Left lung (tissue), 10 donors: Measurements from ENCODE around the gene ASCC1. TPM values are rescaled to one million over a fixed set of nuclear protein-coding genes. Genes with fewer than 3 reads are reported as not detected.

ENCODE experiments used
- ATAC-seq: fragments of 200-7000 bp; cut with Tn5 transposase; one replicate; pipeline ENCODE4 v1.9.1; 2020; ENCODE audit warnings: moderate library complexity
- DNase-seq, 4 donors: peaks; one replicate each; pipeline ENCODE4 v3.0.0-alpha.2; 2013 to 2020
- H3K27ac ChIP-seq, 2 donors: fragments of 200-600 bp; sonication (generic) in 1 of 2; one replicate each; pipeline versions ENCODE4 v1.5.0 to v1.8.0; 2020 to 2021
- H3K27me3 ChIP-seq, 2 donors: fragments of 200-600 bp; sonication (generic) in 1 of 2; one replicate each; pipeline versions ENCODE4 v1.5.0 to v1.8.0; 2020 to 2021
- H3K36me3 ChIP-seq, 2 donors: fragments of 200-600 bp; sonication (generic) in 1 of 2; one replicate each; pipeline versions ENCODE4 v1.5.0 to v1.8.0; 2020 to 2021
- H3K4me1 ChIP-seq, 2 donors: fragments of 200-600 bp; one replicate each; pipeline ENCODE4 v1.8.0; 2021
- H3K4me3 ChIP-seq, 2 donors: fragments of 200-600 bp; sonication (generic) in 1 of 2; one replicate each; pipeline versions ENCODE4 v1.5.0 to v1.8.0; 2020 to 2021; ENCODE audit warnings: mild to moderate bottlenecking in 1 of 2
- H3K9me3 ChIP-seq, 2 donors: fragments of 200-600 bp; sonication (generic) in 1 of 2; one replicate each; pipeline versions ENCODE4 v1.5.0 to v1.8.0; 2020 to 2021
- CTCF ChIP-seq, 2 donors: fragments of 200-600 bp; sonication (generic) in 1 of 2; IDR thresholded peaks; one replicate each; pipeline versions ENCODE4 v1.5.0 to v1.8.0; 2021; ENCODE audit warnings: antibody characterized with exemption in 2 of 2
- intact Hi-C, 2 donors: fragments of 100-400 bp; cut with DNase I; formaldehyde crosslinking; loops; one replicate each; pipeline versions ENCODE4 v1.11.2 to v1.14.2; 2022
- polyA plus RNA-seq, 6 donors: library from polyadenylated mRNA; unstranded; fragments of 120-200 nt; gene quantifications; one replicate each; pipeline ENCODE4 v1.2.1, GENCODE V29; 2013; ENCODE audit not compliant: insufficient read length in 6 of 6
- total RNA-seq, 2 donors: library from RNA; stranded (reverse); fragmentation: NEBNext Ultra II Directional; extraction: Animal tissue kit (Norgen Biotek cat#: 25700); gene quantifications; one replicate each; pipeline ENCODE4 v1.2.1, GENCODE V29; 2021
- donor health status: DM: no; HTN: yes; CAD: no.
- donor health status: DM: no; HTN: no; CAD: no.

The ASCC1 gene
- total and polyA plus RNA-seq, 8 donors, result 27.0 to 48.2 (median 37.4) TPM

- TF ChIP-seq CTCF (IDR thresholded peaks at IDR 0.05), result no peak
- ATAC-seq, result no peak
- Histone ChIP-seq H3K4me3 (no peak overlapping the region), H3K36me3 (peaks cover 0 to 15% of the 10 kb centered on the region in 2 donors), H3K4me1 (peaks cover 43 to 59% of the 10 kb centered on the region in 2 donors), H3K9me3 (no peaks in the 10 kb centered on the region), H3K27me3 (no peaks in the 10 kb centered on the region), H3K27ac (peak overlapping the region in 1 of 2 donors; percentile 61)
- DNase-seq, result peak in 1 of 4 donors; percentile 28
- intact Hi-C loops, result no loop called here
Measured at GRCh38 chr10:72241691-72242252, 25.7 kb upstream of the ASCC1 start.

DNA sequence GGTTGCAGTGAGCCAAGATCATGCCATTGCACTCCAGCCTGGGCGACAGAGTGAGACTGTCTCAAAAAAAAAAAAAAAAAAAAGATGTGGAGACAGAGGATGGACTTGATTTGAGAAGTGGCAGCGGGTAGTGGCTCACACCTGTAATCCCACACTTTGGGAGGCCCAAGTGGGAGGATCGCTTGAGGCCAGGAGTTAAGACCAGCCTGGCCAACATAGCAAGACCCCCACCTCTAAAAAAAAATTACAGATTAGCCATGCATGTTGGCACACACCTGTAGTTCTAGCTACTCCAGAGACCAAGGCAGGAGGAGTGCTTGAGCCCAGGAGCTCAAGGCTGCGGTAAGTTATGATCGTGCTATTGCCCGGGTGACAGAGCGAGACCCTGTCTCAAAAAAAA lies 24.3 kb upstream of the ASCC1 start:
- Histone ChIP-seq H3K4me1 (peaks cover 34 to 45% of the 10 kb centered on the region in 2 donors), H3K36me3 (peaks cover 0 to 29% of the 10 kb centered on the region in 2 donors), H3K4me3 (no peak overlapping the region), H3K27me3 (no peaks in the 10 kb centered on the region), H3K9me3 (no peaks in the 10 kb centered on the region), H3K27ac (no peak overlapping the region)
- ATAC-seq (no peak), DNase-seq (peak in 1 of 4 donors; percentile 8)
- no peak for TF ChIP-seq CTCF (IDR thresholded peaks at IDR 0.05)
- intact Hi-C loops, result no loop called here

- TF ChIP-seq CTCF (IDR thresholded peaks at IDR 0.05), result no peak
- Histone ChIP-seq H3K27me3 (no peaks in the 10 kb centered on the region), H3K4me3 (no peak overlapping the region), H3K4me1 (peaks cover 25 to 35% of the 10 kb centered on the region in 2 donors), H3K27ac (no peak overlapping the region), H3K36me3 (peaks cover 0 to 38% of the 10 kb centered on the region in 2 donors), H3K9me3 (no peaks in the 10 kb centered on the region)
- ATAC-seq, result no peak
- intact Hi-C loops, result no loop called here
- DNase-seq, result no peak
Measured at GRCh38 chr10:72239409-72239808, 23.3 kb upstream of the ASCC1 start.

- intact Hi-C loops, result no loop called here
- Histone ChIP-seq H3K36me3 (peaks cover 0 to 47% of the 10 kb centered on the region in 2 donors), H3K4me1 (peaks cover 18 to 27% of the 10 kb centered on the region in 2 donors), H3K27me3 (no peaks in the 10 kb centered on the region), H3K27ac (no peak overlapping the region), H3K4me3 (no peak overlapping the region), H3K9me3 (no peaks in the 10 kb centered on the region)
- DNase-seq (peak in 1 of 4 donors; percentile 13), ATAC-seq (no peak)
- TF ChIP-seq CTCF (IDR thresholded peaks at IDR 0.05), result no peak
Measured at GRCh38 chr10:72238392-72239175, 22.5 kb upstream of the ASCC1 start.

DNA sequence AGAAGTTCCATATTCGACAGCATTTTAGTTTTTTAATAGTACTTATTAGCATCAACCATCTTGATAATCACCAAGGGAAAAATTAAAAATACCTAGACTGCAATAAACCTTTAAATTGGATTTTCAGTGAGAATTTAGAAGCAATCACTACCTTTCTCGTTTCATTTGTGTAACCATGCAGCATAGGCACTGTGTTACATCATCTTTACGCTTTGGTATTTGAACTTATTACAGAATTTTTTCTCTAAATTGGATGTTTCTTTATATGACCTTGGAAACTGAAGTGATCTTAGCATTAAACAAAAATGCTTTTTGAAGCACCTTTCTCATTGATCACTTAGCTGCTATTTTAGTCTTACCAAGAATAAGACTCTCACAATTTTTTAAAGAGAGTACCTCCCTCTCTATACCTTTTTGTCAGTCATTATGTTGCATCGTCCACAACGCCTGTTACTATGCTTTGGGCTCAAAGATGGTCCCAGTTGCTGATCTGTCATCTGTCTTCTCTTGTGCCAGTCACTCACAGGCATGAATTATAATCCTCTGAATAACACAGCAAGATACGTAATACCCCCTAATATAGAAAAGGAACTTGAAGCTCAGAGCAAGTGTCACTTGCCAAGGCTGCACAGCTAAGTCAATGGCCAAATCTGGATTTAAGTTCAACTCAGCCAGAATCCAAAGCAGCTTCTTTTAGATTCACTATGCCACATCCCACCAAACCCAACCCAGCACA lies 19.6 kb upstream of the ASCC1 start:
- H3K27ac ChIP-seq, result peak overlapping the region in 1 of 2 donors; percentile 8
- H3K27me3 ChIP-seq, result no peaks in the 10 kb centered on the region
- no peaks in the 10 kb centered on the region for H3K9me3 ChIP-seq
- no peak for TF ChIP-seq CTCF (IDR thresholded peaks at IDR 0.05)
- no peak for ATAC-seq
- no peak overlapping the region for H3K4me3 ChIP-seq
- no peak for DNase-seq
- H3K36me3 ChIP-seq, result peaks cover 0 to 75% of the 10 kb centered on the region in 2 donors
- H3K4me1 ChIP-seq, result peaks cover 0 to 4% of the 10 kb centered on the region in 2 donors
- intact Hi-C loops, result no loop called here
